ENCODE data around the gene NXPE2.

GRCh38 chr11:114651145-114651718 lies 27.1 kb upstream of the NXPE2 start:
- TF ChIP-seq CTCF (IDR thresholded peaks at IDR 0.05), result no peak
- TF ChIP-seq EZH2 (IDR thresholded peaks at IDR 0.05), result no peak
- TF ChIP-seq EZH2phosphoT487 (IDR thresholded peaks at IDR 0.05), result no peak
